Smooth muscle cell of the brain vasculature (primary cell): ENCODE measurements around the gene SEZ6.
"Not testable (repeated sequence)": the region's sequence is repeated elsewhere in the genome, so short reads cannot be mapped to it uniquely, and the experiment has no call there.

Experiments used
- DNase-seq: peaks from one replicate; pipeline ENCODE4 v3.0.0-alpha.2; 2012; ENCODE audit warnings: low read depth, low spot score

The SEZ6 gene

DNA sequence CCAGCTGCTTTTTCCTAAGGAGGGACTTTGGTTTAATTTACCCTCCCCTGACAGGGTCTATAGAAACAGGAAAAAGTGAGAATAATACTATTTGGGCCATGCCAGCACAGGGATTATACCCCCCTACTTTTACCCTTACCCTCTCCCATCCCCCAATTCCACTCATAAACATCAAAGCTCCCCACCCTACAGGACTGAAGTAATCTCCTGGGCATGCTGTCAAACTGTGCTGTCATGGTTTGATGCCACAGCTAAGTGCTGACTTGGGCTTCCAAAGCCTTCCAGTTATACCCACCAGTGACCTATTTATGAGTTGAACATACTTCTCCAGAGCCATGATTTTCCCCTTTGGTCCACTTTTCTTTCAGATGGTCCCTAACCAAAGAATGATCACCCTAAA lies 67.3 kb downstream of the SEZ6 start:
- no peak for DNase-seq

DNA sequence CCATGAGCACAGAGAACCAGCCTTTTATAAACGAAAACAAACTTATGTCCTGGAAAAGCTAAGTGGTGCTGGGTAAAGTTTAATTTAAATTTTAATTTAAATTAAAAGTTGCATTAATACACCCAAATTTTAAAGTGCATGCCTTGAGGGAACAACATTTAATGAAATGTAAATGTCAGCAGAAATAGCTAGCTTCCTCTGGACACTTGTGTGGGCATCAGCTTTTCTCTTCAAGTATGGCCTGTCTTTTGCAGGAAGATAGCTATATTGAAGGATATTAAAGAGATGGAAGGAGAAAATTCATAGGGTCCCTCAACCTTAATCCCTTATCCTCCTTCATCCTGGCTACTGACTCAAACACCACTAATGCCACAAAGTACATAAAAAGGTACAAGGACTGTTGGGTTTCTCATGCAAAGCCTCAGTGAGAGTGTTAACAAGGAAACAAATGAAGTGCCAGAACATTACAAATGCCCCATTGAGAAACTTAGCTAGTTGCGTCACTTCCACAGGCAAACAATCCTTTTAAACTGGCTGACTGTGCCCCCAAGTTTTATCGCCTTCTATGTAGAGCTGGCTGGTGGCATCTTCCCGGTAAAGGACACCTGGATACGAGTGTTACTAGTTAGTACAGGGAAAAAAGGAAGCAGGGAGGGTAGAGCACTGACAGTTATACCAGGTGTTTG lies 68.6 kb downstream of the SEZ6 start:
- DNase-seq: no peak

DNA sequence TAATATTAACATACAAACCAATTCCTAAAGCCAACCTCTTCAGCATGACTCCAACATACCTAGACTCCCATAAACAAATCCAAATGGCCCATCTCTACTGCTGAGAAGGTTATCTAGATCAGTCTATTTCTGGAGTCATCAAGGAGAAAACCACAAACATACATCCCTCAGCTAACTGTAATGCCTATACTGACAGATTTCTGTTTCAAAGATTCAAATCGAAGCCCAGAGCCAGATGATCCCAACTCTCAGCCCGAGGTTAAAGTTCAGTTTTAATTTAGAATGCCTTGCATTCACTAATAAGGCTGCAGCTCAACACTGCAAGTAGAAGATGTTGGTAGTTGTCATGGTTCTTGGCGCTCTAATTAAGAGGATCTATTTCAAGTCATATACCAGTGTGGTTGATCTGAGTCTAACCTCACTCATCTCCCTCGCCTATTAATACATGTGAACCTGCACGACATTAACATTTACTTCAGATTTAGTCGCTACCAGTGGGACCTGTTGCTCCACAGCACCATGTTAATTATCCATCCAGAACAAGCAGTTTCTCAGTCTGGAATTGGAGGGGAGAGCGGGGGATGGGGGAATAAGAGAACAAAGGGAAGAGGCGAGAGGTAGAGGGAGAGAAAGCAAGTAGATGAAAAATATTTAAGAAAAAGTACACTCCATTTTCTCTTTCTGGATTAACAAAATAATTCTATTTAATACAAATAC lies 69.9 kb downstream of the SEZ6 start:
- no peak for DNase-seq

DNA sequence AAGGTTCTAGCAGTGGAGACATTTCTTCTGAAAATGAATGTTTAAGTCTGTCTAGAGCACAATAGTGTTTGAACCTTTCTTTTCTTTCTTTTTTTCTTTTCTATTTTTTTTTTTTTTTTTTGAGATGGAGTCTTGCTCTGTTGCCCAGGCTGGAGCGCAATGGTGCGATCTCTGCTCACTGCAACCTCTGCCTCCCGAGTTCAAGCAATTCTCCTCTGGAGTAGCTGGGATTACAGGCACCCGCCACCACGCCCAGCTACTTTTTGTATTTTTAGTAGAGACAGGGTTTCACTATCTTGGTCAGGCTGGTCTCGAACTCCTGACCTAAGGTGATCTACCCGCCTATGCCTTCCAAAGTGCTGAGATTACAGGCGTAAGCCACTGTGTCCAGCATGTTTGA lies 71.3 kb downstream of the SEZ6 start:
- not testable (repeated sequence) for DNase-seq

DNA sequence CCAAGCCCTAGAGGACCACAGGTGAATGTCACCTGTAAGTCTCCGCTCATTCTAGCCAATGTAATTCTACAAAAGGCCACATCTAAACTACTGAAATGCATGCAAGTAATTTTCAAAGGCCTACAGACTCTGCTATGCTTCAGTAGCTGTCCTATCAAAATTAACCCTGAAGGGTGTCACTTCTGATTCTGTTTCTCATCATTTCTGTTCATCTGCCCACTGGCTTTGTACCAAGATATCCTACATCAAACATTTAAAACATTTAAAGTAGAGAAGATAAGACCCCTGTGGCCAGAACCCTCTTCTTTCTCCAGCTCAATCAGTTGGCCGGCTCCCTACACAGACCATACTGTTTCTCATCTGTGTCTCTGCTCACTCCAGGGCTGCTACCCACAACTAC lies 76.0 kb downstream of the SEZ6 start:
- DNase-seq: no peak

DNA sequence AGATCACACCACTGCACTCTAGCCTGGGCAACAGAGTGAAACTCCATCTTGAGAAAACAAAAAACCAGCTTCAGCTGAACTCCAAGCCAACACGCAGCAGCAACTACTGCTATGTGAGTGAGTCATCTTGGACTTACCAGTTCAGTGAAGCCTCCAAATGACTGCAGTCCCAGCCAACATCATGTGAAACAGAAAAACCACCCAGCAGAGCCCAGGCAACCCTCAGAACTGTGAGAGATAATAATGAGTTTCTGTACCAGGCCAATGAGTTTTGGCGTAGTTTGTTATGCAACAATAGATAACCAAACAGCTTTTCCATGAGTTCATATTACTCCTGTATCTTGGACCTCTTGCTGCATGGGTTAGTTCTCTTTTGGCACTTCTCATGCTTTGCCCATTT lies 77.8 kb downstream of the SEZ6 start:
- DNase-seq: no peak

DNA sequence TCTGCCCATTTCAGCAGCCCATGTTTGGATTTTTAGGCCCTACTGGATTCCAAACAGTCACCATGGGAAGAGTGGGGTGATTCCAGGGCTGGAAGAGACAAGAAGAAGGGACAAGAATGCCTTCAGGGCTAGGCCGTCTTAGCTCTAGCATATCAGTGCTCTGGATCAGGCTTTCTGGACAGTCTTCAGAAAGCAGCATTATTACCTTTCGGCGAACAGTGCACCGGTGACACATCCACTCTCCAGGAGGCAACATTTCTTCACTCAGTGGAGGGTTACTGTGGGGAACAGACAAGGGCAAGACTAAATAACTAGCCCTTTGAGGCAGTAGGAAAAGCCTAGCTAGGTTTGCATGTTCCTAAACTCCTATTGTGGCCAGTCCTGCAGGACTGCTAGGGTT lies 79.0 kb downstream of the SEZ6 start:
- DNase-seq: no peak

DNA sequence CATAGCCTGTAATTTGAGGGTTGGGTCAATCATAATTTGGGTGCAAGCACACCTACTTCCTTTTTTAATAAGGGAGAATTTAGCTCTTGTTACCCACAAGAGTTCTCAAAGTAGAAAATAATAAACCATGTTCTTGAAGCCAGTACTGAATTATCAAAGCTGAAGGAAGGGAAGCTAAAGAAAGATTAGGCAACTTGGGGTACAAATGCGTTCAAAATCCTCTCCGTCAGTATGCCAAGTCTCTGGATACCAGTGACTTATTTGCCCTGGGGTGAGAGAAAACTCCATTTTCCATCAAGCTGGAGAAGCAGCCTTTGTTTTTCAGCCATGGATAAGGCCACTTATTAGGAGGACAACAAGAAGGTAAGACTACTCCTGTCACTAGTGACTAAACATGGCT lies 79.5 kb downstream of the SEZ6 start:
- DNase-seq: no peak

DNA sequence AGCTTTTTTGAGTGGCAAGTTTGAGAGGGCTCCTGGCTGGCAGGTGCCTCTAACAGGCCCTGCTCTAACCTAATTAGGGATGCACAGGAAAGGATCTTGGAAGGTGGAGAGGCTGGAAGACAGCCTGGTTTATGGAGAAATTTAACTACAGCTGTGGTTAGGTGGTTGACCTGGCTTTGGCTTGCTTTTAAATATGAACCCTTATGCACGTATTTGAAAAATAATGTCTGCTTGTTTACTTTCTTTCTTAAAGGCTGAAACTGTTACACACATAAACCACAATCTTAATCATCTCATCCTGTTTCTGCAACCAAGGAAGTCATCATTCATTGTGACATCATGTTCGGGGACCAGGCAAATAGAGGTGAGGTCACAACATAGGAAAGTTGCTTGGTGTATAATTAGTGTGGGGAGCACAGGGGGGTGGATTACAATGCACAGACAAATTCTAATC lies 79.9 kb downstream of the SEZ6 start:
- DNase-seq: no peak

DNA sequence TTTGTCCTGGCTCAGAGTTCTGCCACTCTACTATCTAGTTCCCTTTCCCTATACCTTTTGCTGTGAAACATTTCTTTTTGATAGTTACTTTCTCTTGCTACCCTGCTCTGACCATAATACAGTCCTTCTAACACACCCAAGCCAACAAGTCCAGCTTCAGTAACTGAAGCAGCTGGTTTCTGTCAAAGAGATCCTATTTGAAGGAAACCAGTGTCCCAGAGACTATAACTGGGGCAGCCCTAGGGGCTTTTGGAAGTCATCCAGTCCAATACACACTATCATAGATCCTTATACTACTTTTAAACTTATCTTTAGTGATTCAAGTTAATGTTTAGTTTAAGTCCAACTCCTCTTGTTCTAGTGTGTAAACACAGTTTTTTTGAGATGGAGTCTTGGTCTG lies 85.6 kb downstream of the SEZ6 start:
- no peak for DNase-seq

DNA sequence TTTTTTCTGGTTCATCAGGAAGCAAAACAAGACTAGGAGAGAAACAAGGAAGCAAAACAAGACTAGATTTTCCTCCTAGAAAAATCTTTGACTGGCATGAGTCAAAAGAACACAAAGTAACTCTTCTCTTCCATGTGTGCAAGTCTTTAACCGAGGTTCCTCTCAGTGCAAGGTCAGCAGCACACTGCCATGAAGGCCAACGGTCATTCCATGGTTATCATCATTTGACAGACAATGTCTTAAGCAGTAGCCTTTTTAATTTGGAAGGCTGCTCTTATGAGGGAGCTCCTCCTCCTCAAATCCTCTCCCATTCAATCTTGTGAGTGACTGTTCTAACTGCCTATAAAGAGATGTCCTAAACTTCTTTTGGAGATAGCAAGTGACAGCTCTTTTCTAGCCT lies 87.5 kb downstream of the SEZ6 start:
- no peak for DNase-seq

DNA sequence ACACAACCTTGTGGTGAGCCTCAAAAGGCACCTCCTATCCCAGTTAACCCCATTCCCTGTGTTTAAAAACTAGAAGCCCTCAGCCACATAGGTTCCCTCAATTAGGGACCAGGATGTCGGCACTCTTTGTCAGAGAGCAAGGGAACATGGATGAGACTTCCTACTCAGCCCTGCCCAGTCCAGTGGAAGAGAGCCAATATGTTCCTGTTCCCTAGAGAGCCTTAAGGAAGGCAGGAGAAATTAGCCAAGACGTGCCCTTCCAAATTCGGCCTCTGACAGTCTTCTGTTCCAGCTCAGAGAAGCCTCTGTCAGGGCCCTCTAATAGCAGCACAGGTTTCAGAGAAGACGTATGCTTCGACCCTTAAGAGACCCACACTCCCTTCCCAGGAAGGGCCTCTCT lies 88.4 kb downstream of the SEZ6 start:
- no peak for DNase-seq

DNA sequence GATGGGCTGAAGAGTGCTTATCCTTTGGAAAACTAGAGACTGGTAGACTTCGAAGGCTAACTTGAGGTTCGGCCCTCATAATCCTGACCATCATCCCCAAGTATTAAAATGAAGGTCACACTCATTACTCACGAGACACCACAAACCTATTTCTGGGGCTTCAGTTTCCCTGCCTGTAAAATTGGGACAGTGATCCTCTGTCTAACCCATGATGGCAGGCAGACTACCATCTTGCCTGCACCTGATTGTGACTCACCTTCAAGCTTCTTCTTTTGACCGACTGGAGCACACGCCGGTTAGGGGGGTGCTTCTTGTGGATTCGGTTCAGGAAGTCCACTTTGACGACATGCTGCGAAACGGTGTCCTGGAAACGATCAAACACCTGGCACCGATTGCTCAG lies 88.8 kb downstream of the SEZ6 start:
- no peak for DNase-seq

DNA sequence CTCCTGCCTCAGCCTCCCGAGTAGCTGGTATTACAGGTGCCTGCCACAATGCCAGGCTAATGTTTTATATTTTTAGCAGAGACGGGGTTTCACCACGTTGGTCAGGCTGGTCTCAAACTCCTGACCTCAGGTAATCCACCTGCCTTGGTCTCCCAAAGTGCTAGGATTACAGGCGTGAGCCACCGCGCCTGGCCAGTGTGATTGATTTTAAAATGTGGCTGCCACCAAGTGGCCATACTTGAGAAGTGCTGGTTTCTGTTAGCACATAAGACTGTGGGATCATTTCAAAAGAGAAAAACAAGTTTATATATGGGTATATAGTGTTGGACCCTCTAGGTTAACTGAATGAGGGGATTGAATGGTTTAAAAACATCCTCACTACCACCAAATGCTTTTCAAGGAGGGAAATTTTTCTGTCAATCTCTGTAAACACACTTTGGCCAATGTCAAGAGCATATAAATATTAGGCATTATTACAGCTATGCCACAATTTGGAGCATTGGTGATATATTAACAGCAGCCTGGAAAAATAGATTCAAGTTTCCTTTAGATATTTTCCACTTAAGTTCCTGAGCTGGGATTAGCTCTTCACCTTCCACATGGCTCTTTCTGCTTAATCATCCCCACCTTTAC lies 89.4 kb downstream of the SEZ6 start:
- no peak for DNase-seq

DNA sequence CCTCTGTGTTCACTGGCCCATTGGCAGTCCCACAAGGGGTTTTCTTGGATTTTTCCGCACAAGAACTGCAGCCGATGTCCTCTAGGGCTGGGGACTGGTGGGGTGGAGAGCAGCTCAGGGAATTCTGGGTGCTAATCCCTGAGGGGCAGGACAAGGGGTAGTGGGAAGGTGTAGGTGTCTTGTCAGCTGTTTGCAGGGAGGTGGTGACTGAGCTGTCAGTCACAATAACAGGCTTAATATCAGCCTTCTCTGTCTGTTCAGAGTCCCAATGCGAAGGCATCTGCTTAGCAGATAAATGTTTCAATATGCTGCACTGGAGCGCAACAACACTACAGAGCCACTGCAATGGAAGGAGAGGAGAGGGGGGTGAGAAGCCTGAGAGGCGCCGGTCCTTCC lies 92.9 kb downstream of the SEZ6 start:
- no peak for DNase-seq

DNA sequence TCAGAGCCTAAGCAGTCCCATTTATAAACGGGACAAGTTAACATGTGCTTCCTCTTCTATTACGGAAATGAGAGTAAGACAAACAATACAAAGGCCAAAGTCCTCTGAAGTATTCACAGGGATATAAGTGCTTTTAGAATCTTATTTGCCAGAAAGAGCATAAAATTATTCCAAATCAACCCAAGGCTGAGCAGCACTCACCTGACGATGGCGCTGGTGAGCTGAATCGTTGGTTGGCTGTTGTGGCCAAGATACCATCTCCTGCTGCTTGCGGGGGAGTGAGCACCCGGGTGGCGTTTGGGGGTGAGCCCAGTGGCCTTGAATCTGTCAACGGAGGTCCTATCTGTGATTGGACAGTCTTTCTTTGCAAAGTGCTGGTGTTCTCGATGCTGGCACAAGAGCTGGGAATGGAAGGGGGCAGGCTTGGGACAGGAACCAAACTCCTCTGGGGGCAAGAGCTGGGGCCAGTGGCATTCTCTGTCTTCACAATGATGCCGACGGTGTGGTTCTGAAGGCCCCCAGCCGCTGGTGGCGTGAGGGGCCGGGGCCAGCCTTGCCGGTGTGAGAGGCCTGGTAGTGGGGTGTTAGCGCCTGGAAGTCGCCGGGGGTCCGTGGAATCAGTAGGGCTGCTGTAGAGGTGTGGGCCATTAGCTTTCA lies 93.4 kb downstream of the SEZ6 start:
- no peak for DNase-seq

DNA sequence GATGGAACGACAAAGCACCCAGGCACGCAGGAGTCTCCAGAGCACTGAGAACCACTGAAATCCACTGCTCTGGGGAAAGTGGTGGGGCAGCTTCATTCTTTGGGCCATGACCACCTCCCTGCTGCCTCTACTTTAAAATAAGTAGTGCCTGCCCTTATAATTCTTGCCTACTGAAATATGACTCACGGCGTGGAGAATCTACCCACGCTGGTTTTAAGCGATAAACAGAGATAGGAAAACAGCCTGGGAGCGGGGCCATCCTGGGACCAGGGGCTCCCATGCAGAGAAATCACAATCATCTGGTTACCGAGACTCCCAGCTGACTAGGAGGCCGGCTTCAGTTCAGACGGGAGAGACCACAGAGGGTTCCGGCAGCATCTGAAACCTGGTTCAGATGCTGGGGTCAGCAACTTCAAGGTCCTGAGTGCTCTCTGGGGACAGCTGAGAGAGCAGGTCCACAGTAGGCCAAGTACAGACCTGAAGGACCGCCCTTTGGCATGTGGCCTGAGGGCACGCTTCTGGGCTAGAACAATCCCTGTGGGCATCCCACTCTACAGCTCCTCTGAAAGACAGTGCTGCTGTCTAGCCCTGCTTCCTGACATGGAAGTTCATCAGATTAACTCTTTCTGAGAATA lies 94.3 kb downstream of the SEZ6 start:
- DNase-seq: no peak

DNA sequence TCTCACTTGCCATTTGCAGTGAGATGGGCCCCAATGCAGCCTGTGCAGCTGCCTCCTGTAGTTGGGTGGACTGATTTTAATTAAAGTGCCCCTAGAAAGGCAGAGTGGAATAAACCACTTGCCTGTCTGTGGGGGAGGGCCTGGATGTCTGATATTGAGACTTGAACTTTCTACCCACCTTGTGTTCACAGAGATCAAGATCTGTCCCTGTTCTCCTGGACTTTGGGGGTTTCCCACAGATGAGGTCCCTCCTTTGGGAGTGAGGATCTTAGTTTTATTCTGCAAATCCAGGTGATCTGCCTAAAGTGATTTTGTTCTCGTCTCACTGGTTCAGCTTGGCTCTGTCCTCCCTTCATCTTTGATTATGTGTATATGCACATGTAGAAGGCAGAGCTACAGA lies 95.3 kb downstream of the SEZ6 start:
- no peak for DNase-seq

DNA sequence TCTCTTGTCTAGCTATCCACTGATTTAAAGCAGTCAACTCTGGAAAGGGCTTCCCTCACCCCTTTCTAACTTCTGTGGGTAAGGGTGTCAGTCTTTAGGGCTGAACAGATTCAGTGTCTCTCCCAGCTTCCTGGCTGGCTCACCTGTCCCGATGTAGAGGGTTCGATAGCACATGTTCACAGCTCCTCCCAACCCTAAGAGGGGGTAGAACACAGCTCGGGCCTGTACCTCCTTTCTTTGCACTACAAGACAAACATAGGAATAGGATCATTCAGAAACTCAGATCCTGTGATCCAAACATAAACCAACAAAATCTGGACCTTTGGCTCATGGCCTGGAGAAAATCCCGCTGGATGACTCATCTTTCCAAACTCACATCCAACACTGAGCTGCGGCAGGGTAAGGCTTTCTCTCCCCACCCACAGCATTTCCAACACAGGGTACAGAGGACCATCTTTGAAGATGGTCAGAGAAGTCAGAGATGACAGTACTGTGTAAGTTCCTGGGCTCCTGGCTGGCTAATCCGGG lies 97.1 kb downstream of the SEZ6 start:
- DNase-seq: no peak

DNA sequence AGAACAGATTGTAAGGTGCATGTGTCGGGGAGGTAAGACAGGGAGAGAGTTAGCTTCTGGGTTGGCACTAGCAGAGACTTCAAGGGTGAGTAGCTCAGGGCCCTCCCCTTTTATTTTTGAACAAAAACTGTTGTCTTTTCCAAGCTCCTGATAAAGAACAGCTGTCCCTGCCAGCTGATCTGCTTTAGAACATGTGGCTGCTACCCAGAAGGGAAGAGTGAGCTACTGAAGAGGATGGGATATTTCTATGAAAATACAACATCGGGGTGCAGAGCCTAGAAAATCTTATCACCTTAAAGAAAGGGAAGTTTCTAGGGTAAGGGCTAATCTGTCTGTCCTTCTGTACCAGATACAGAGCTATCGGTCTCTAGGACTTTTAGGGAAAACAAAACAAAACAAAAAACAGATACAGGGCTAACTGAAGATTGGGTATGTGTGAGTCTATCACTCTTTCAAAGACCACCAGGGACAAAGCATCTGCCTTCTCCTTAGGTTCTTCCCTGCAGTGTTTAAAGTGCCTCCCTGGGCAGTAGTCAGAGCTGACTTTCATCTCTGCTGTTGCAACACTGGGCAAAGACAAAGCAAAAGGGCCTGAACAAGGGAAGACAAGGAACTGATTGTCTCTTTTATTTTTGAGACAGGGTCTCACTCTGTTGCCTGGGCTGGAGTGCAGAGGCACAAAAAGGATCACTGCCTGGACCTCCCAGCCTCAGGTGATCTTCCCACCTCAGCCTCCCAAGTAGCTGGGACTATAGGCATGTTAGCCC lies 97.9 kb downstream of the SEZ6 start:
- no peak for DNase-seq
